Left ventricle myocardium inferior (tissue), 1 donor: ENCODE data around the gene ELAVL4. TPM values are rescaled to one million over a fixed set of nuclear protein-coding genes. Genes with fewer than 3 reads are reported as not detected.

Experiments used
- DNase-seq: peaks from one replicate; pipeline ENCODE4 v3.0.0-alpha.2; 2020
- H3K27ac ChIP-seq: fragments of 200-600 bp; replicated peaks from 2 replicates; pipeline ENCODE4 v1.8.0; 2021
- H3K27me3 ChIP-seq: fragments of 200-600 bp; 2 replicates; pipeline ENCODE4 v1.8.0; 2021; ENCODE audit warnings: low read depth
- H3K36me3 ChIP-seq: fragments of 200-600 bp; 2 replicates; pipeline ENCODE4 v1.8.0; 2021
- H3K4me1 ChIP-seq: fragments of 200-600 bp; 2 replicates; pipeline ENCODE4 v1.8.0; 2021
- H3K4me3 ChIP-seq: fragments of 200-600 bp; 2 replicates; pipeline ENCODE4 v1.8.0; 2021; ENCODE audit warnings: mild to moderate bottlenecking, moderate library complexity
- H3K9me3 ChIP-seq: fragments of 200-600 bp; replicated peaks from 2 replicates; pipeline ENCODE4 v1.8.0; 2021
- intact Hi-C: fragments of 100-400 bp; cut with micrococcal nuclease; formaldehyde crosslinking; loops from one replicate; pipeline ENCODE4 v1.11.0; 2022
- long read RNA-seq: library from polyadenylated mRNA; unstranded; transcript quantifications from one replicate; pipeline ENCODE4 v2.0.0, GENCODE V29; 2021
- total RNA-seq: library from RNA; stranded (reverse); fragmentation: NEBNext Ultra II Directional; extraction: Animal tissue kit (Norgen Biotek cat#: 25700); gene quantifications from one replicate; pipeline ENCODE4 v1.2.1, GENCODE V29; 2021
- TF ChIP-seq, protein P1 (sequence below): fragments of 200-600 bp; IDR thresholded peaks from 2 replicates; pipeline ENCODE4 v1.8.0; 2021; ENCODE audit warnings: antibody characterized with exemption, mild to moderate bottlenecking, borderline replicate concordance
- donor health status: DM: no; HTN: yes; CAD: no; lungs with severe emphysema.

Gene ELAVL4
- not detected for total RNA-seq
- long read RNA-seq: 0 reads

DNA sequence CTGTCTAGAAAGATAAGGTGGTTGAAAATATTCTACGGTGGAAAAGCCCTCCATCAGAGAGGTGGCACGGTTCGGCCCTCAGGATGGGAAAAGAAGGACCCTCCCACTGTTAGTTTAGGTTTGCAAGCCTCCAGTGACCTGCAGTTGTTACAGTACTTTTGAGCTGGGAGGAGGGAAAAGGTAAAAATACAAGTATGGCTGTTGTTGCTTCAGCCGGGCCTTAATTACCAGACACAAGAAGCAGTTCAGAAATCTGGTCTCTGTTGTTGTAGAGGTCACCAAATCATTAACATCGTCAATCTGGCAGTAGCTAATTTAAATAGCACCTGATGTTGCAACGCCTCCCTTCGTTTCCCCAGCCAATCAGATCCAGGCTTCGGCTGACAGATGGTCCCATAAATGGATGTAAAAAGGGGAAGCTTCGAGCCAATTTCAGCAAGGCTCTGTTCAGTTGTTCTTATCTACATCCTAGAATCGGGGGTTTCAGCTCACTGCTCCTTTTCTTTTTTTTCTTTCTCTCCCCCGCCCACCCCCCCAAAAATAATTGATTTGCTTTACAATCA lies at the start of gene ELAVL4:
Gene ELAVL4, plus strand, starts transcription at position 424 of the 563 bp plus-strand sequence. CDS start 270 bp downstream, outside the sequence.
- H3K27ac ChIP-seq: no peak within 1 kb of the TSS
- intact Hi-C loops: no loop called here
- H3K9me3 ChIP-seq: no peaks in the 10 kb centered on the region
- H3K36me3 ChIP-seq: no peaks in the 10 kb centered on the region
- peaks cover 8% of the 10 kb centered on the region for H3K4me1 ChIP-seq
- TF ChIP-seq, protein P1, sequence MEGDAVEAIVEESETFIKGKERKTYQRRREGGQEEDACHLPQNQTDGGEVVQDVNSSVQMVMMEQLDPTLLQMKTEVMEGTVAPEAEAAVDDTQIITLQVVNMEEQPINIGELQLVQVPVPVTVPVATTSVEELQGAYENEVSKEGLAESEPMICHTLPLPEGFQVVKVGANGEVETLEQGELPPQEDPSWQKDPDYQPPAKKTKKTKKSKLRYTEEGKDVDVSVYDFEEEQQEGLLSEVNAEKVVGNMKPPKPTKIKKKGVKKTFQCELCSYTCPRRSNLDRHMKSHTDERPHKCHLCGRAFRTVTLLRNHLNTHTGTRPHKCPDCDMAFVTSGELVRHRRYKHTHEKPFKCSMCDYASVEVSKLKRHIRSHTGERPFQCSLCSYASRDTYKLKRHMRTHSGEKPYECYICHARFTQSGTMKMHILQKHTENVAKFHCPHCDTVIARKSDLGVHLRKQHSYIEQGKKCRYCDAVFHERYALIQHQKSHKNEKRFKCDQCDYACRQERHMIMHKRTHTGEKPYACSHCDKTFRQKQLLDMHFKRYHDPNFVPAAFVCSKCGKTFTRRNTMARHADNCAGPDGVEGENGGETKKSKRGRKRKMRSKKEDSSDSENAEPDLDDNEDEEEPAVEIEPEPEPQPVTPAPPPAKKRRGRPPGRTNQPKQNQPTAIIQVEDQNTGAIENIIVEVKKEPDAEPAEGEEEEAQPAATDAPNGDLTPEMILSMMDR: no peak
- no peak within 1 kb of the TSS for H3K4me3 ChIP-seq
- DNase-seq: no peak
- H3K27me3 ChIP-seq: peaks cover 87% of the 10 kb centered on the region

DNA sequence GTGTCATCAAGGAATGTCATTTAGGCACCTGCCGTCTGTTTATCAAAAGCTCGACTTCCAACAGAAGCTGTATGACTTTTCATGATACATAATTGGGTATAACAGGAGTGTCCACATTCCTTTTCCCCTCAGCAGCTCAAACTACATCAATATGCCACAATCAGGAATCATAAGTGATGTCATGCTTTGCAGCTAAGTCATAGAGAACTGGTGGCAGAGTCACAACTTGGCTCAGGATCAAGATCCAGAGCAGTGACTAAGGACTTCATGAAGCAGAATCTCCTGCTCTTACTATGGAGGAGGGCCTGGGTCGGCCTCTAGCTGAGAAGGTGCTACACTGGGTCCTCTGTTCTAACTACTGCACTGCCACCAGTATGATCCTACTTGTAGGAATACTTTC lies 48.4 kb upstream of the ELAVL4 start:
- Histone ChIP-seq H3K4me1 (no peaks in the 10 kb centered on the region), H3K4me3 (no peak overlapping the region), H3K27ac (no peak overlapping the region), H3K27me3 (no peaks in the 10 kb centered on the region), H3K9me3 (no peaks in the 10 kb centered on the region), H3K36me3 (no peaks in the 10 kb centered on the region)
- intact Hi-C loops: no loop called here
- TF ChIP-seq, protein P1: no peak
- DNase-seq: no peak

DNA sequence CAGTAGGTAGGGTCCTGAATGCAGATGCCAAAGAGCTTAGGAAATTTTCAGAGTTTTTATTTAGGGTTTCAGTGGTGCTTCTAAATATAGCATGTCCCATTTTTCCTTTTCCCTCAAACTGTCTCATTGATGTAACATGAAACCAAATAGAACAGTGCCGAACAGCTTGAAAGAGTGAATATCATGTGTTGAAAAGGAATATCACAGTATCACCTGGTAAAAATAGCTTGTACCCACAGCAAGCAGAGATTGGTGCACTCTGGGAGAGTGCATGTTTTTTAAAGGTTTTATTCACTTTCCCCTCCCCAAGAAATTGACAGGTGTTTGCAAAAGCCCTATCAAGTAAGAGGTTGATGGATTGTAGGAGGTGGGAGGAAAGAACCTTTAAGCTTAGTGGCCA lies 41.9 kb upstream of the ELAVL4 start:
- intact Hi-C loops: no loop called here
- Histone ChIP-seq H3K9me3 (no peaks in the 10 kb centered on the region), H3K36me3 (no peaks in the 10 kb centered on the region), H3K27me3 (no peaks in the 10 kb centered on the region), H3K4me3 (no peak overlapping the region), H3K4me1 (peaks cover 12% of the 10 kb centered on the region), H3K27ac (no peak overlapping the region)
- TF ChIP-seq, protein P1: no peak
- no peak for DNase-seq

DNA sequence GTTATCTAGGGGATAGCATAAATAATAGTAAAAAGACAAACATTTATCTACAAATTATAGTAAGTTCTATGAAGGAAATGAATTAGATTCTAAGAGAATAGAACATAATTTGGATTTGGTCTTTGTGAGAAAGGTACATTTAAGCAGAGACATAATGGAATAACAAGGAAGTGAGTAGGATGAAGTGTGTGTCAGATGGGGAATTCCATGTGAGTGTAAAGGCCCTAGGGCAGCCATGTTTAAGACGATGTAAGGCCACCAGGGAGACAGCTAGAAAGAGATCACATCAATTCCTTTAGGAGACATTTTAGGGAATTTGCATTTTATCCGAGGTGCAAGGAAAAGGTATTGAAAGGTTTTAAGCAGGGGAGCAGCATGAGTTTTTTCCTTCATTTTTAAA lies 33.8 kb upstream of the ELAVL4 start:
- no peaks in the 10 kb centered on the region for H3K9me3 ChIP-seq
- H3K27me3 ChIP-seq: peaks cover 4% of the 10 kb centered on the region
- H3K4me1 ChIP-seq: no peaks in the 10 kb centered on the region
- H3K36me3 ChIP-seq: no peaks in the 10 kb centered on the region
- no peak overlapping the region for H3K4me3 ChIP-seq
- intact Hi-C loops: no loop called here
- no peak for DNase-seq
- no peak overlapping the region for H3K27ac ChIP-seq
- TF ChIP-seq, protein P1: no peak

DNA sequence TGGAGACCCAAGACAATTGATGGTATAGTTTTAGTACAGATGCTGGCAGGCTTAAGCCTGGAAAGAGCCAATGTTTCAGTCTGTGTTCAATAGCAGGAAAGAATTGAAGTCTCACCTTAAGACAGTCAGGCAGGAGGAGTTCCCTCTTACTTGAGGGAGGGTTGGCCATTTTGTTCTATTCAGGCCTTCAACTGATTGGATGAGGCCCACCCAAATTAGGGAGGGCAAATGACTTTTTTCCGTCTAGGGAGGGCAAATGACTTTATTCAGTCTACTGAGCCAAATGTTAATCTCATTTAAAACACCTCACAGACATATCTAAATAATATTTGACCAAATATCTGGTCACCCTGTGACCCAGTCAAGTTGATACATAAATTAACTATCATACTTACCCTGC lies 31.4 kb upstream of the ELAVL4 start:
- Histone ChIP-seq H3K36me3 (no peaks in the 10 kb centered on the region), H3K4me3 (no peak overlapping the region), H3K27ac (no peak overlapping the region), H3K27me3 (peaks cover 4% of the 10 kb centered on the region), H3K9me3 (no peaks in the 10 kb centered on the region), H3K4me1 (no peaks in the 10 kb centered on the region)
- TF ChIP-seq, protein P1: no peak
- intact Hi-C loops: no loop called here
- DNase-seq: no peak
